Measurements from ENCODE around the gene CFAP61. TPM values are rescaled to one million over a fixed set of nuclear protein-coding genes. Genes with fewer than 3 reads are reported as not detected.

The CFAP61 gene
- total and polyA plus RNA-seq, 2 donors from 2014 or later = 0.58 to 2.6 TPM

DNA sequence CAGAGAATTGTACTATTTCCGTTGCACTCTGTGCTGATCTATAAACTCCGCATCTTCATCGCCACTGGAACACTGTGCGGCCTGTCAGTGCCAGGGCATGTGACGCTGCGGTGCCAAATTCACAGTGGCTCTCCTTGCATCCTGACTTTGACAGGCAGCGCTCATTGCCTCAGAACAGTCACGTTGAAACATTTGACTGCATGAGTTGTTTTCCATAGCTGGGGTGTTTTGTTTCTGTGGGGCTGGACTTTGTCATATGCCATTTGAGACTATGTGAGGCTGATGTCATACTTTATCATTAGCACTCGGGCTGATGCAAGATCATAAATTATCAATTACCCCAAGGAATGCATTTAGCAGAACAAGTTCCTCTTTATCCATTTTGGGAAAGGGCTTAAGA is 32.7 kb downstream of the CFAP61 start:
- no peak overlapping the region for H3K9ac ChIP-seq (ENCODE audit: low read length in 3 of 3)
- no peaks in the 10 kb centered on the region for H3K4me1 ChIP-seq (ENCODE audit: control insufficient read depth in 2 of 3, insufficient read depth in 2 of 3, low read depth in 1 of 3, low read length in 3 of 3)
- DNase-seq (no peak), FAIRE-seq (no peak)
- no peak for TF ChIP-seq CTCF (IDR thresholded peaks at IDR 0.05; ENCODE audit: borderline replicate concordance, extremely low read depth, insufficient read depth)
- H3K27me3 ChIP-seq (ENCODE audit: control insufficient read depth, insufficient read depth, low read length) = no peaks in the 10 kb centered on the region
- H3K27ac ChIP-seq (ENCODE audit: low read depth in 2 of 2, low read length in 2 of 2) = no peak overlapping the region
- no peaks in the 10 kb centered on the region for H3K9me3 ChIP-seq (ENCODE audit: control insufficient read depth in 2 of 3, insufficient read depth in 1 of 3, low read length in 3 of 3)
- no peaks in the 10 kb centered on the region for H3K36me3 ChIP-seq (ENCODE audit: control insufficient read depth in 2 of 3, insufficient read depth in 3 of 3, low read length in 3 of 3)
- intact Hi-C loops (cut with DNase I) = loop anchor here (10.0 kb wide), 1 partner anchor 150 kb away; no protein-coding TSS in a partner anchor
- H3K4me3 ChIP-seq (ENCODE audit: low read length in 3 of 3) = no peak overlapping the region

GRCh38 chr20:20085812-20086211 is 33.5 kb downstream of the CFAP61 start:
- Histone ChIP-seq H3K36me3 (ENCODE audit: control insufficient read depth in 2 of 3, insufficient read depth in 3 of 3, low read length in 3 of 3) (no peaks in the 10 kb centered on the region), H3K4me1 (ENCODE audit: control insufficient read depth in 2 of 3, insufficient read depth in 2 of 3, low read depth in 1 of 3, low read length in 3 of 3) (no peaks in the 10 kb centered on the region), H3K9me3 (ENCODE audit: control insufficient read depth in 2 of 3, insufficient read depth in 1 of 3, low read length in 3 of 3) (no peaks in the 10 kb centered on the region), H3K27ac (ENCODE audit: low read depth in 2 of 2, low read length in 2 of 2) (no peak overlapping the region), H3K27me3 (ENCODE audit: control insufficient read depth, insufficient read depth, low read length) (no peaks in the 10 kb centered on the region), H3K9ac (ENCODE audit: low read length in 3 of 3) (no peak overlapping the region), H3K4me3 (ENCODE audit: low read length in 3 of 3) (no peak overlapping the region)
- TF ChIP-seq CTCF (IDR thresholded peaks at IDR 0.05; ENCODE audit: borderline replicate concordance, extremely low read depth, insufficient read depth) = no peak
- no peak for FAIRE-seq
- no peak for DNase-seq
- intact Hi-C loops (cut with DNase I) = loop anchor here (10.0 kb wide), 1 partner anchor 149 kb away; no protein-coding TSS in a partner anchor

- intact Hi-C loops (cut with DNase I) = loop anchor here (10.0 kb wide), 1 partner anchor 146 kb away; no protein-coding TSS in a partner anchor
- Histone ChIP-seq H3K27me3 (ENCODE audit: control insufficient read depth, insufficient read depth, low read length) (no peaks in the 10 kb centered on the region), H3K4me1 (ENCODE audit: control insufficient read depth in 2 of 3, insufficient read depth in 2 of 3, low read depth in 1 of 3, low read length in 3 of 3) (no peaks in the 10 kb centered on the region), H3K4me3 (ENCODE audit: low read length in 3 of 3) (no peak overlapping the region), H3K9ac (ENCODE audit: low read length in 3 of 3) (no peak overlapping the region), H3K9me3 (ENCODE audit: control insufficient read depth in 2 of 3, insufficient read depth in 1 of 3, low read length in 3 of 3) (no peaks in the 10 kb centered on the region), H3K27ac (ENCODE audit: low read depth in 2 of 2, low read length in 2 of 2) (no peak overlapping the region), H3K36me3 (ENCODE audit: control insufficient read depth in 2 of 3, insufficient read depth in 3 of 3, low read length in 3 of 3) (no peaks in the 10 kb centered on the region)
- FAIRE-seq = no peak
- no peak for TF ChIP-seq CTCF (IDR thresholded peaks at IDR 0.05; ENCODE audit: borderline replicate concordance, extremely low read depth, insufficient read depth)
- no peak for DNase-seq
These were observed 36.7 kb downstream of the CFAP61 start for GRCh38 chr20:20089018-20089417.

DNA sequence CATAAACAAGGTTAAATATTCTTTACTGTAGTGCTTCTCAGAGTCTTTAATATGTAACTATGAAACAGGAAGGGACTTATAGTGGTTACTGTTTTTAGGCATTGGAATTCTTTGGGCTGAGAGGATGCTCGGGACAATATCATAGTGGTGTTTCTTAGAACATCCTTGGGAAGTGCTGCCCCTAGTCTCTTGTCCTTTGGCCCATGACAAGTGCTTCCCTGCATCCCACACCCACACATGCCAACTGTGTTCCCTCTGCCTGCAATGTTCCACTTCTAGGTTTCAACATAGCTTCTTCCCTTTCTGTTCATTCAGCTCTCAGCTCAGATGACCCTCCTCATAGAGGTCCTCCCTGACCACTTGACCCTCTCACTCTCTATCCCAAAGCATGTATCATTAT is 37.6 kb downstream of the CFAP61 start:
- DNase-seq (no peak), FAIRE-seq (no peak)
- Histone ChIP-seq H3K27ac (ENCODE audit: low read depth in 2 of 2, low read length in 2 of 2) (no peak overlapping the region), H3K4me3 (ENCODE audit: low read length in 3 of 3) (no peak overlapping the region), H3K4me1 (ENCODE audit: control insufficient read depth in 2 of 3, insufficient read depth in 2 of 3, low read depth in 1 of 3, low read length in 3 of 3) (no peaks in the 10 kb centered on the region), H3K27me3 (ENCODE audit: control insufficient read depth, insufficient read depth, low read length) (no peaks in the 10 kb centered on the region), H3K36me3 (ENCODE audit: control insufficient read depth in 2 of 3, insufficient read depth in 3 of 3, low read length in 3 of 3) (no peaks in the 10 kb centered on the region), H3K9me3 (ENCODE audit: control insufficient read depth in 2 of 3, insufficient read depth in 1 of 3, low read length in 3 of 3) (no peaks in the 10 kb centered on the region), H3K9ac (ENCODE audit: low read length in 3 of 3) (no peak overlapping the region)
- intact Hi-C loops (cut with DNase I) = loop anchor here (10.0 kb wide), 1 partner anchor 145 kb away; no protein-coding TSS in a partner anchor
- TF ChIP-seq CTCF (IDR thresholded peaks at IDR 0.05; ENCODE audit: borderline replicate concordance, extremely low read depth, insufficient read depth) = no peak

Data from kidney (tissue), 14 donors.